PC-3 (cell line): ENCODE measurements around the gene PTPMT1. TPM values are rescaled to one million over a fixed set of nuclear protein-coding genes. Genes with fewer than 3 reads are reported as not detected.

ENCODE experiments used
- ATAC-seq: fragments of 200-7000 bp; cut with Tn5 transposase; 2 replicates; pipeline ENCODE4 v1.9.1; 2020; ENCODE audit warnings: mild to moderate bottlenecking, moderate library complexity
- BruUV-seq: library from RNA; stranded (reverse); fragments of 400-500 nt; replicated peaks from 2 replicates; lab custom pipeline; 2021; lab: Mats Ljungman, UMichigan
- CTCF ChIA-PET: fragments of 300-600 bp; sonication (Branson Sonifier 250); formaldehyde crosslinking; loops from one replicate; lab custom pipeline; 2022; ENCODE audit warnings: antibody characterized with exemption; lab: Charles Lee
- POLR2A ChIA-PET: fragments of 300-600 bp; sonication (Branson Sonifier 250); formaldehyde crosslinking; loops from one replicate; lab custom pipeline; 2022; ENCODE audit warnings: antibody characterized with exemption; ENCODE audit not compliant: unreplicated experiment; lab: Charles Lee
- DNase-seq: peaks from one replicate; pipeline ENCODE4 v3.0.0-alpha.2; 2015
- H2AFZ ChIP-seq: fragments of 300-600 bp; sonication (generic); 2 replicates; pipeline ENCODE4 v1.6.0; 2016; ENCODE audit warnings: antibody characterized with exemption, low read length
- H3F3A ChIP-seq: fragments of 300-600 bp; sonication (generic); one replicate; pipeline ENCODE4 v1.6.0; 2017; ENCODE audit warnings: antibody characterized with exemption, low read length, control low read depth, mild to moderate bottlenecking; ENCODE audit not compliant: unreplicated experiment
- H3K27ac ChIP-seq: fragments of 300-600 bp; sonication (generic); 2 replicates; pipeline ENCODE4 v1.5.1; 2016; ENCODE audit warnings: mild to moderate bottlenecking, low read length
- H3K27me3 ChIP-seq: fragments of 300-600 bp; sonication (generic); 2 replicates; pipeline ENCODE4 v1.6.1; 2016; ENCODE audit warnings: low read length, mixed read lengths
- H3K36me3 ChIP-seq: fragments of 300-600 bp; sonication (generic); 2 replicates; pipeline ENCODE4 v1.6.1; 2016; ENCODE audit warnings: low read depth, mixed run types, low read length, mixed read lengths
- H3K4me1 ChIP-seq: fragments of 300-600 bp; sonication (generic); 2 replicates; pipeline ENCODE4 v1.5.1; 2016; ENCODE audit warnings: low read length; ENCODE audit not compliant: insufficient read depth
- H3K4me2 ChIP-seq: fragments of 300-600 bp; sonication (generic); 2 replicates; pipeline ENCODE4 v1.6.0; 2016; ENCODE audit warnings: low read length
- H3K4me3 ChIP-seq: fragments of 300-600 bp; sonication (generic); 2 replicates; pipeline ENCODE4 v1.5.1; 2016; ENCODE audit warnings: mild to moderate bottlenecking, low read length, mixed read lengths
- H3K79me2 ChIP-seq: fragments of 300-600 bp; sonication (generic); 2 replicates; pipeline ENCODE4 v1.6.1; 2017; ENCODE audit warnings: low read length, mixed read lengths
- H3K9ac ChIP-seq: fragments of 300-600 bp; sonication (generic); 2 replicates; pipeline ENCODE4 v1.6.0; 2016; ENCODE audit warnings: mild to moderate bottlenecking, low read length
- H3K9me2 ChIP-seq: fragments of 300-600 bp; sonication (generic); replicated peaks from 2 replicates; pipeline ENCODE4 v1.6.1; 2016; ENCODE audit warnings: mixed run types, low read length, mixed read lengths
- H3K9me3 ChIP-seq: fragments of 300-600 bp; sonication (generic); 2 replicates; pipeline ENCODE4 v1.6.1; 2016; ENCODE audit warnings: low read length, mixed read lengths
- H4K20me1 ChIP-seq: fragments of 300-600 bp; sonication (generic); 2 replicates; pipeline ENCODE4 v1.6.1; 2016; ENCODE audit warnings: low read length, mixed read lengths
- EZH2 ChIP-seq: fragments of 300-600 bp; sonication (generic); IDR thresholded peaks from one replicate; pipeline ENCODE4 v1.6.1; 2017; ENCODE audit warnings: antibody characterized with exemption, mild to moderate bottlenecking, low read length; ENCODE audit not compliant: unreplicated experiment
- EZH2phosphoT487 ChIP-seq: fragments of 300-600 bp; sonication (generic); IDR thresholded peaks from 2 replicates; pipeline ENCODE4 v1.6.1; 2018; ENCODE audit warnings: mild to moderate bottlenecking, antibody characterized with exemption, low read length, borderline replicate concordance
- intact Hi-C: fragments of 100-400 bp; cut with micrococcal nuclease; formaldehyde crosslinking; loops from 2 replicates; pipeline ENCODE4 v1.9.0; 2023
- total RNA-seq: library from RNA; depleted of rRNA; stranded (reverse); fragments of >200 nt; gene quantifications from 2 replicates; pipeline ENCODE4 v1.2.3, GENCODE V29; 2014
- TF ChIP-seq, protein P1 (sequence below): fragments of 300-600 bp; sonication (generic); conservative IDR thresholded peaks from 2 replicates; pipeline ENCODE4 v1.5.1; 2017; ENCODE audit warnings: antibody characterized with exemption, low read depth, mild to moderate bottlenecking, low read length

PTPMT1 gene
- total RNA-seq, 1 experiment from 2014 or later, result 212 TPM

DNA sequence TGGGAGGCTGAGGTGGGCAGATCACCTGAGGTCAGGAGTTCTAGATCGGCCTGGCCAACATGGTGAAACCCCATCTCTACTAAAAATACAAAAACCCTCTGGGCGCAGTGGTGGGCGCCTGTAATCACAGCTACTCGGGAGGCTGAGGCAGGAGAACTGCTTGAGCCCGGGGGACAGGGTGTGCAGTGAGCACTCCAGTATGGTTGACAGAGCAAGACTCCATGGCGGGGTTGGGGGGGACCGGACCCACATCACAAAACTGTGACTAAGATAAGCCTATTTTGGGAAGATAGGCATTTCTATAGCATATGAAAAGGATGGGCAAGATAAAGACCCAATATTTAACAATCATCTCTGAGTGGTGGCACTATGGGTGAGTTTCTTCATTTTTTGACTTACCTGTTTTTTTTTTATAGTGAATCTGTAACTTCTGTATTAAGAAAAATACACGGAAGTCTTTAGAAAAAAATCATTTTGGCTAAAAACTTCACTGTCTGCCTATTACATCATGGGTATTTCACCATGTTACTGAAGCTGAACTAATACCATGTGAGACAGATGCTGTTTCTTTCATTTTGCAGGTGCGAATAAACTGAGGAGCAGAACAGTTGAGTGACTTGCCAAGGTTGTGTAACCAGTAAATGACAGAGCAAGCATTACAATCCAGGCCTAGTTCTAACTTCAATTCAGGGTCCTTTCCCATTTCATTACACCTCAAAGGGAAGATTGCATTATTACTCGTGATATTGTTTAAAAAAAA lies 14.9 kb upstream of the PTPMT1 start:
- intact Hi-C loops, result no loop called here
- no peak overlapping the region for H3K9ac ChIP-seq
- H3F3A ChIP-seq, result no peaks in the 10 kb centered on the region
- CTCF ChIA-PET, result interaction anchor here (0.5 kb wide), 1 partner anchor 96 kb away, joined by 4 read pairs; no protein-coding TSS in a partner anchor
- H3K27ac ChIP-seq, result no peak overlapping the region
- peaks cover 12% of the 10 kb centered on the region; the same call in 1 of the 2 replicates for H3K36me3 ChIP-seq
- ATAC-seq (no peak), DNase-seq (no peak)
- peak overlapping the region; percentile 86 for H3K4me2 ChIP-seq
- H2AFZ ChIP-seq, result no peak overlapping the region
- POLR2A ChIA-PET, result no interaction called here
- H3K4me1 ChIP-seq, result peaks cover 12% of the 10 kb centered on the region
- H3K4me3 ChIP-seq, result peak overlapping the region; percentile 93; the same call in 1 of the 2 replicates
- H3K79me2 ChIP-seq, result peaks cover 74% of the 10 kb centered on the region
- no peaks in the 10 kb centered on the region for H3K9me2 ChIP-seq
- no peaks in the 10 kb centered on the region for H3K9me3 ChIP-seq
- TF ChIP-seq EZH2phosphoT487, result no peak
- TF ChIP-seq, protein P1, sequence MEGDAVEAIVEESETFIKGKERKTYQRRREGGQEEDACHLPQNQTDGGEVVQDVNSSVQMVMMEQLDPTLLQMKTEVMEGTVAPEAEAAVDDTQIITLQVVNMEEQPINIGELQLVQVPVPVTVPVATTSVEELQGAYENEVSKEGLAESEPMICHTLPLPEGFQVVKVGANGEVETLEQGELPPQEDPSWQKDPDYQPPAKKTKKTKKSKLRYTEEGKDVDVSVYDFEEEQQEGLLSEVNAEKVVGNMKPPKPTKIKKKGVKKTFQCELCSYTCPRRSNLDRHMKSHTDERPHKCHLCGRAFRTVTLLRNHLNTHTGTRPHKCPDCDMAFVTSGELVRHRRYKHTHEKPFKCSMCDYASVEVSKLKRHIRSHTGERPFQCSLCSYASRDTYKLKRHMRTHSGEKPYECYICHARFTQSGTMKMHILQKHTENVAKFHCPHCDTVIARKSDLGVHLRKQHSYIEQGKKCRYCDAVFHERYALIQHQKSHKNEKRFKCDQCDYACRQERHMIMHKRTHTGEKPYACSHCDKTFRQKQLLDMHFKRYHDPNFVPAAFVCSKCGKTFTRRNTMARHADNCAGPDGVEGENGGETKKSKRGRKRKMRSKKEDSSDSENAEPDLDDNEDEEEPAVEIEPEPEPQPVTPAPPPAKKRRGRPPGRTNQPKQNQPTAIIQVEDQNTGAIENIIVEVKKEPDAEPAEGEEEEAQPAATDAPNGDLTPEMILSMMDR, result no peak
- no peak for TF ChIP-seq EZH2
- H3K27me3 ChIP-seq, result no peaks in the 10 kb centered on the region
- no TSS peak for BruUV-seq
- H4K20me1 ChIP-seq, result peaks cover 34% of the 10 kb centered on the region

DNA sequence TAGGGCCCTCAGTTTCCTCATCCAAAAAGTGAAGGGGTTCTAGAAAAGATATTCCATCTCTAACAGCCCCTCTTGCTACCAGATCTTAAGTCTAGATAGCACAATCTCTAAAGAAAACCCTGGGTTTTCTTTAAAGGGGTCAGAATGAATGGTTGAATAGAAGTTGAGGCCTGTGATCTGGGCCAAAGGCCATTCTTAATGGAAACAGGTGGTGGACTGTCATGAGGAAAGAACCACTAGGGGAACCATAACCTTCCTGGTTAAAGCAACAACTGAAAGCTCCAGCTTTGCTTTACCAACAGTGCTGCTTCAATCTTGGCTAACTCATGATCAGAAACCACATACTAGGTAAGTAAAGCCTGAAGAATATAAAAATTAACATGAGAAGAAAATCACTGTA lies 14.3 kb upstream of the PTPMT1 start:
- TF ChIP-seq, protein P1, result peak; percentile 56
- TF ChIP-seq EZH2, result no peak
- H2AFZ ChIP-seq, result no peak overlapping the region
- peaks cover 34% of the 10 kb centered on the region for H4K20me1 ChIP-seq
- H3K27ac ChIP-seq, result no peak overlapping the region
- ATAC-seq, result no peak
- no peaks in the 10 kb centered on the region for H3F3A ChIP-seq
- ChIA-PET CTCF (interaction anchor here (0.5 kb wide), 1 partner anchor 97 kb away, joined by 4 read pairs; no protein-coding TSS in a partner anchor), POLR2A (interaction anchor here (0.7 kb wide), 1 partner anchor 330 kb away, joined by 27 read pairs; no protein-coding TSS in a partner anchor)
- peak overlapping the region; percentile 93 for H3K4me3 ChIP-seq
- peaks cover 12% of the 10 kb centered on the region; the same call in 1 of the 2 replicates for H3K36me3 ChIP-seq
- intact Hi-C loops, result no loop called here
- H3K27me3 ChIP-seq, result no peaks in the 10 kb centered on the region
- H3K4me1 ChIP-seq, result peaks cover 12% of the 10 kb centered on the region
- no peaks in the 10 kb centered on the region for H3K9me2 ChIP-seq
- peak overlapping the region; percentile 86 for H3K4me2 ChIP-seq
- H3K79me2 ChIP-seq, result peaks cover 69% of the 10 kb centered on the region
- DNase-seq, result peak; percentile 45
- no peaks in the 10 kb centered on the region for H3K9me3 ChIP-seq
- no TSS peak for BruUV-seq
- no peak overlapping the region for H3K9ac ChIP-seq

DNA sequence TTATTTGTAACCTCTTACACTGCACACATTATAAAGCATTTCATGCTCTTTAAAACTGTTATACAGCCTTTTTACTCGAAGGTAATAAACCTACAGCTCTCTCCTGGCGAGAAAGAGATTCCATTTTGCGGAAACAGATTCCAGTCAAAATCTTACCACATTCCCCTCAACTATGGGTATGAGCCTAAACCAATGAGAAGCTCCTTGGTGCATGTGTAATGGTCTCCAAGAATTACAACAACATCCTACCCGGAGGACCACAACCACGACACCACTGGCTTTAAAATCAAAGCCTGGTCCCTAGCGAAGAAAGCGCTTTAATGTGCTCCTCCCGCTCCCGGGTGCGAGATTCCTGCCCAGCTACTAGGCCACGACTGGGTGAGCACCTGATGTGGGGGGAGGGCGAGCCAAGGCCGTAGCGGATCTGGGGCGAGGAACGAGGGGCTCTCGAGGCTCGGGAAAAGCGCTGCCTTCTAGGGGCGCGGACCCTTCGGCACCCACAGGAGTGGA lies 13.3 kb upstream of the PTPMT1 start:
- Histone ChIP-seq H3K27me3 (no peaks in the 10 kb centered on the region), H3K79me2 (peaks cover 59% of the 10 kb centered on the region), H3F3A (no peaks in the 10 kb centered on the region), H3K4me1 (peaks cover 12% of the 10 kb centered on the region), H4K20me1 (peaks cover 32% of the 10 kb centered on the region), H3K4me3 (peak overlapping the region; percentile 93), H3K36me3 (peaks cover 12% of the 10 kb centered on the region; the same call in 1 of the 2 replicates), H3K9me2 (no peaks in the 10 kb centered on the region), H3K9me3 (no peaks in the 10 kb centered on the region), H3K9ac (peak overlapping the region; percentile 98), H3K4me2 (peak overlapping the region; percentile 86), H2AFZ (peak overlapping the region; percentile 49), H3K27ac (peak overlapping the region; percentile 75)
- BruUV-seq, result no TSS peak
- peak; percentile 1 for ATAC-seq
- no peak for TF ChIP-seq EZH2phosphoT487
- TF ChIP-seq EZH2, result no peak
- TF ChIP-seq, protein P1, result no peak
- intact Hi-C loops, result no loop called here
- peak; percentile 25 for DNase-seq
- ChIA-PET CTCF (no interaction called here), POLR2A (interaction anchor here (0.7 kb wide), 1 partner anchor 331 kb away, joined by 27 read pairs; no protein-coding TSS in a partner anchor)
